CD14-positive monocyte (primary cell): ENCODE results near the gene KBTBD13. TPM values are rescaled to one million over a fixed set of nuclear protein-coding genes. Genes with fewer than 3 reads are reported as not detected.

ENCODE experiments used
- DNase-seq, 3 donors: peaks; one replicate each; pipeline ENCODE4 v3.0.0-alpha.2; 2011 to 2022
- H2AFZ ChIP-seq: 2 replicates; pipeline ENCODE4 v1.6.0; 2012; ENCODE audit warnings: mild to moderate bottlenecking, low read depth, low read length, inconsistent platforms; ENCODE audit not compliant: insufficient read depth, poor library complexity, severe bottlenecking
- H3K27ac ChIP-seq, 2 donors: 1 replicate in 1 of 2; 2 replicates in 1 of 2; pipeline ENCODE4 v1.5.1; 2012 to 2013; ENCODE audit warnings: low read length in 2 of 2, control low read depth in 1 of 2, inconsistent platforms in 1 of 2, low read depth in 1 of 2, mild to moderate bottlenecking in 1 of 2
- H3K27me3 ChIP-seq, 2 donors: one replicate each; pipeline versions ENCODE4 v1.6.0 to v1.6.1; 2011 to 2013; ENCODE audit warnings: low read length in 2 of 2; ENCODE audit not compliant: control insufficient read depth in 2 of 2, insufficient read depth in 2 of 2
- H3K36me3 ChIP-seq, 2 donors: replicated peaks in 1 of 2; 1 replicate in 1 of 2; 2 replicates in 1 of 2; pipeline versions ENCODE4 v1.5.1 to v1.6.1; 2012 to 2013; ENCODE audit warnings: low read length in 2 of 2, control low read depth in 1 of 2, inconsistent platforms in 1 of 2, mild to moderate bottlenecking in 1 of 2; ENCODE audit not compliant: insufficient read depth in 2 of 2, control insufficient read depth in 1 of 2
- H3K4me1 ChIP-seq, 2 donors: 1 replicate in 1 of 2; 2 replicates in 1 of 2; pipeline versions ENCODE4 v1.5.1 to v1.6.1; 2012 to 2013; ENCODE audit warnings: low read length in 2 of 2, control low read depth in 1 of 2, inconsistent platforms in 1 of 2, mild to moderate bottlenecking in 1 of 2, moderate library complexity in 1 of 2; ENCODE audit not compliant: insufficient read depth in 2 of 2, control insufficient read depth in 1 of 2
- H3K4me2 ChIP-seq: replicated peaks from 2 replicates; pipeline ENCODE3; 2012; ENCODE audit warnings: low read length, moderate library complexity, mild to moderate bottlenecking; ENCODE audit not compliant: poor library complexity, severe bottlenecking; ENCODE audit errors: extremely low read depth
- H3K4me3 ChIP-seq, 3 experiments: fragments of 200-600 bp in 1 of 3; sonication (generic) in 1 of 3; replicated peaks in 1 of 3; 1 replicate in 2 of 3; 2 replicates in 1 of 3; pipeline ENCODE4 v1.5.1; 2011 to 2013; ENCODE audit warnings: low read length in 3 of 3, mild to moderate bottlenecking in 3 of 3, control low read depth in 2 of 3, low read depth in 2 of 3, inconsistent platforms in 1 of 3, moderate library complexity in 1 of 3
- H3K79me2 ChIP-seq: 2 replicates; pipeline ENCODE4 v1.6.0; 2012; ENCODE audit warnings: mild to moderate bottlenecking, control low read depth, inconsistent platforms, low read length, moderate library complexity; ENCODE audit not compliant: insufficient read depth
- H3K9ac ChIP-seq: 2 replicates; pipeline ENCODE4 v1.6.0; 2017; ENCODE audit warnings: low read length, mild to moderate bottlenecking; ENCODE audit not compliant: insufficient read depth, poor library complexity, severe bottlenecking
- H3K9me3 ChIP-seq, 2 donors: replicated peaks in 1 of 2; 1 replicate in 1 of 2; 2 replicates in 1 of 2; pipeline versions ENCODE4 v1.5.1 to v1.6.1; 2012 to 2013; ENCODE audit warnings: low read length in 2 of 2, control low read depth in 1 of 2; ENCODE audit not compliant: control insufficient read depth in 1 of 2, insufficient read depth in 1 of 2
- H4K20me1 ChIP-seq: 2 replicates; pipeline ENCODE4 v1.6.0; 2012; ENCODE audit warnings: mild to moderate bottlenecking, low read length, control low read depth, moderate library complexity; ENCODE audit not compliant: insufficient read depth
- H3K27ac Mint-ChIP-seq, 7 donors: one replicate each; pipeline ENCODE4 v1.8.0; 2020; ENCODE audit warnings: mild to moderate bottlenecking in 7 of 7, mixed read lengths in 7 of 7, moderate library complexity in 6 of 7, inconsistent platforms in 2 of 7
- H3K27me3 Mint-ChIP-seq, 3 donors: one replicate each; pipeline ENCODE4 v1.8.0; 2021 to 2022; ENCODE audit warnings: low read depth in 3 of 3, mild to moderate bottlenecking in 3 of 3, mixed read lengths in 3 of 3, moderate library complexity in 3 of 3, inconsistent platforms in 1 of 3
- H3K36me3 Mint-ChIP-seq, 2 donors: one replicate each; pipeline ENCODE4 v1.8.0; 2020; ENCODE audit warnings: mixed read lengths in 2 of 2, inconsistent platforms in 1 of 2, mild to moderate bottlenecking in 1 of 2
- H3K4me1 Mint-ChIP-seq: one replicate; pipeline ENCODE4 v1.8.0; 2020; ENCODE audit warnings: mild to moderate bottlenecking, mixed read lengths
- H3K4me3 Mint-ChIP-seq, 2 donors: one replicate each; pipeline ENCODE4 v1.8.0; 2020; ENCODE audit warnings: mild to moderate bottlenecking in 2 of 2, mixed read lengths in 2 of 2, moderate library complexity in 1 of 2
- H3K9me3 Mint-ChIP-seq, 7 donors: one replicate each; pipeline ENCODE4 v1.8.0; 2020 to 2022; ENCODE audit warnings: mixed read lengths in 7 of 7, mild to moderate bottlenecking in 6 of 7, moderate library complexity in 6 of 7, inconsistent platforms in 2 of 7
- WGBS: methylation state at CpG from one replicate; pipeline ENCODE4 v1.1.5; 2013; ENCODE audit warnings: missing lambda C conversion rate; ENCODE audit not compliant: insufficient coverage; 5-methylcytosine and 5-hydroxymethylcytosine counted together
- intact Hi-C, 2 donors: fragments of 100-400 bp; cut with micrococcal nuclease; formaldehyde crosslinking; loops; one replicate each; pipeline versions ENCODE4 v1.15.0 to v1.15.1; 2023
- polyA plus RNA-seq, 3 donors: library from polyadenylated mRNA; depleted of rRNA in 1 of 3; unstranded in 2 of 3; stranded (reverse) in 1 of 3; fragments of 300-500 nt in 2 of 3; fragments of >200 nt in 1 of 3; fragmentation: Illumina TruSeq in 2 of 3; gene quantifications; 1 replicate in 2 of 3; 2 replicates in 1 of 3; pipeline ENCODE4 v1.2.3, GENCODE V29; 2012 to 2021
- TF ChIP-seq, protein P1 (sequence below): fragments of 200-600 bp; IDR thresholded peaks from one replicate; pipeline ENCODE4 v1.8.0; 2022; ENCODE audit warnings: antibody characterized with exemption, mild to moderate bottlenecking

The KBTBD13 gene
- polyA plus RNA-seq, 3 donors = not detected

DNA sequence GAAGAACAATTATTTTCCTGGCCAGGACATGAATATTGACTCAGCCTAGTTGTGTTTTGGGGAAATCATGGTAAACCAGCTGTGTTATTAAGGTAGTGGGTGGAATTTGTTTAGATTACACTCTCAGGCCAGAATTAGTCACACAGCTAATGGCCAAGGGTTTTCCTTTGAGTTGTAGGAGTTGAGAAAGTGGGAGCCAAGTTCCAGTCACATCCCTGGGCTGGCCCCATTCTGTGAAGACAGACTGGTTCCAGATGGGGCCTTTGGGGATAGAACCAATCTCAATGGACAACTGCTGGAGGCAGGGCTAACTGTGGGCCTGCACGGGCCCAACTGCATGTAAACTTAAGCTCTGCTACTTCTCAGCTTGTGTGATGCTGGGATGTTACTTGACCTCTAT, 7.4 kb upstream of the KBTBD13 start:
- no peaks in the 10 kb centered on the region for H3K36me3 ChIP-seq
- Mint-ChIP-seq H3K27ac (no peak overlapping the region), H3K27me3 (peaks cover 42 to 57% (median 54%) of the 10 kb centered on the region in 3 donors), H3K36me3 (peaks cover 0 to 4% of the 10 kb centered on the region in 2 donors), H3K4me3 (no peak overlapping the region), H3K4me1 (peaks cover 3% of the 10 kb centered on the region), H3K9me3 (peaks cover 0 to 7% (median 0%) of the 10 kb centered on the region in 7 donors)
- no peak overlapping the region for H3K9ac ChIP-seq
- H3K4me2 ChIP-seq = no peak overlapping the region
- H3K79me2 ChIP-seq = no peaks in the 10 kb centered on the region
- H4K20me1 ChIP-seq = no peaks in the 10 kb centered on the region
- H3K9me3 ChIP-seq = peaks cover 0 to 8% of the 10 kb centered on the region in 2 donors
- no peak overlapping the region for H3K4me3 ChIP-seq
- DNase-seq = no peak
- H3K4me1 ChIP-seq = peaks cover 0 to 8% of the 10 kb centered on the region in 2 donors
- intact Hi-C loops = no loop called here
- H3K27me3 ChIP-seq = peaks cover 33 to 40% of the 10 kb centered on the region in 2 donors
- WGBS = no CpG with 5 or more reads among the region's 1 CpG
- H3K27ac ChIP-seq = no peak overlapping the region
- no peak overlapping the region for H2AFZ ChIP-seq
- TF ChIP-seq, protein P1, sequence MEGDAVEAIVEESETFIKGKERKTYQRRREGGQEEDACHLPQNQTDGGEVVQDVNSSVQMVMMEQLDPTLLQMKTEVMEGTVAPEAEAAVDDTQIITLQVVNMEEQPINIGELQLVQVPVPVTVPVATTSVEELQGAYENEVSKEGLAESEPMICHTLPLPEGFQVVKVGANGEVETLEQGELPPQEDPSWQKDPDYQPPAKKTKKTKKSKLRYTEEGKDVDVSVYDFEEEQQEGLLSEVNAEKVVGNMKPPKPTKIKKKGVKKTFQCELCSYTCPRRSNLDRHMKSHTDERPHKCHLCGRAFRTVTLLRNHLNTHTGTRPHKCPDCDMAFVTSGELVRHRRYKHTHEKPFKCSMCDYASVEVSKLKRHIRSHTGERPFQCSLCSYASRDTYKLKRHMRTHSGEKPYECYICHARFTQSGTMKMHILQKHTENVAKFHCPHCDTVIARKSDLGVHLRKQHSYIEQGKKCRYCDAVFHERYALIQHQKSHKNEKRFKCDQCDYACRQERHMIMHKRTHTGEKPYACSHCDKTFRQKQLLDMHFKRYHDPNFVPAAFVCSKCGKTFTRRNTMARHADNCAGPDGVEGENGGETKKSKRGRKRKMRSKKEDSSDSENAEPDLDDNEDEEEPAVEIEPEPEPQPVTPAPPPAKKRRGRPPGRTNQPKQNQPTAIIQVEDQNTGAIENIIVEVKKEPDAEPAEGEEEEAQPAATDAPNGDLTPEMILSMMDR = no peak

GRCh38 chr15:65069779-65070546, 6.6 kb upstream of the KBTBD13 start:
- peaks cover 0 to 8% of the 10 kb centered on the region in 2 donors for H3K4me1 ChIP-seq
- Mint-ChIP-seq H3K4me3 (no peak overlapping the region), H3K9me3 (peaks cover 0 to 7% (median 0%) of the 10 kb centered on the region in 7 donors), H3K36me3 (peaks cover 0 to 4% of the 10 kb centered on the region in 2 donors), H3K27ac (no peak overlapping the region), H3K27me3 (peaks cover 39 to 53% (median 48%) of the 10 kb centered on the region in 3 donors), H3K4me1 (peaks cover 3% of the 10 kb centered on the region)
- intact Hi-C loops = no loop called here
- H3K4me3 ChIP-seq = no peak overlapping the region
- H3K36me3 ChIP-seq = no peaks in the 10 kb centered on the region
- 94% methylated on average over 4 of the region's 5 CpGs for WGBS
- H3K79me2 ChIP-seq = no peaks in the 10 kb centered on the region
- no peak overlapping the region for H3K9ac ChIP-seq
- DNase-seq = no peak
- no peaks in the 10 kb centered on the region for H4K20me1 ChIP-seq
- TF ChIP-seq, protein P1 = no peak
- H3K9me3 ChIP-seq = peaks cover 0 to 8% of the 10 kb centered on the region in 2 donors
- no peak overlapping the region for H2AFZ ChIP-seq
- no peak overlapping the region for H3K27ac ChIP-seq
- H3K4me2 ChIP-seq = no peak overlapping the region
- peaks cover 33 to 39% of the 10 kb centered on the region in 2 donors for H3K27me3 ChIP-seq
